Cardiac fibroblast (primary cell): ENCODE data around the gene HS3ST5.

Source experiments
- DNase-seq, 2 donors: peaks; one replicate each; pipeline versions ENCODE4 v3.0.0 to v3.0.0-alpha.2; 2010; ENCODE audit warnings: low read depth in 2 of 2
- H3K4me3 ChIP-seq, 2 donors: replicated peaks in 1 of 2; 1 replicate in 1 of 2; 2 replicates in 1 of 2; pipeline ENCODE4 v1.5.1; 2011; ENCODE audit warnings: low read depth in 2 of 2, low read length in 2 of 2, mild to moderate bottlenecking in 2 of 2, moderate library complexity in 1 of 2
- TF ChIP-seq, protein P1 (sequence below): IDR thresholded peaks from one replicate; pipeline ENCODE4 v1.5.1; 2011; ENCODE audit warnings: low read depth, mild to moderate bottlenecking, low read length, inconsistent platforms

Gene HS3ST5

GRCh38 chr6:114342086-114342825 is 567 bp downstream of the HS3ST5 start:
- TF ChIP-seq, protein P1, sequence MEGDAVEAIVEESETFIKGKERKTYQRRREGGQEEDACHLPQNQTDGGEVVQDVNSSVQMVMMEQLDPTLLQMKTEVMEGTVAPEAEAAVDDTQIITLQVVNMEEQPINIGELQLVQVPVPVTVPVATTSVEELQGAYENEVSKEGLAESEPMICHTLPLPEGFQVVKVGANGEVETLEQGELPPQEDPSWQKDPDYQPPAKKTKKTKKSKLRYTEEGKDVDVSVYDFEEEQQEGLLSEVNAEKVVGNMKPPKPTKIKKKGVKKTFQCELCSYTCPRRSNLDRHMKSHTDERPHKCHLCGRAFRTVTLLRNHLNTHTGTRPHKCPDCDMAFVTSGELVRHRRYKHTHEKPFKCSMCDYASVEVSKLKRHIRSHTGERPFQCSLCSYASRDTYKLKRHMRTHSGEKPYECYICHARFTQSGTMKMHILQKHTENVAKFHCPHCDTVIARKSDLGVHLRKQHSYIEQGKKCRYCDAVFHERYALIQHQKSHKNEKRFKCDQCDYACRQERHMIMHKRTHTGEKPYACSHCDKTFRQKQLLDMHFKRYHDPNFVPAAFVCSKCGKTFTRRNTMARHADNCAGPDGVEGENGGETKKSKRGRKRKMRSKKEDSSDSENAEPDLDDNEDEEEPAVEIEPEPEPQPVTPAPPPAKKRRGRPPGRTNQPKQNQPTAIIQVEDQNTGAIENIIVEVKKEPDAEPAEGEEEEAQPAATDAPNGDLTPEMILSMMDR, result no peak
- H3K4me3 ChIP-seq, result peak overlapping the region; percentile 33 to 46
- peak in 1 of 2 donors; percentile 9 for DNase-seq

GRCh38 chr6:114339706-114340105 is 3.1 kb downstream of the HS3ST5 start:
- DNase-seq, result peak in 1 of 2 donors; percentile 11
- no peak overlapping the region for H3K4me3 ChIP-seq
- TF ChIP-seq, protein P1, result no peak

GRCh38 chr6:114334237-114334636 is 8.6 kb downstream of the HS3ST5 start:
- no peak overlapping the region for H3K4me3 ChIP-seq
- TF ChIP-seq, protein P1, result no peak
- no peak for DNase-seq

DNA sequence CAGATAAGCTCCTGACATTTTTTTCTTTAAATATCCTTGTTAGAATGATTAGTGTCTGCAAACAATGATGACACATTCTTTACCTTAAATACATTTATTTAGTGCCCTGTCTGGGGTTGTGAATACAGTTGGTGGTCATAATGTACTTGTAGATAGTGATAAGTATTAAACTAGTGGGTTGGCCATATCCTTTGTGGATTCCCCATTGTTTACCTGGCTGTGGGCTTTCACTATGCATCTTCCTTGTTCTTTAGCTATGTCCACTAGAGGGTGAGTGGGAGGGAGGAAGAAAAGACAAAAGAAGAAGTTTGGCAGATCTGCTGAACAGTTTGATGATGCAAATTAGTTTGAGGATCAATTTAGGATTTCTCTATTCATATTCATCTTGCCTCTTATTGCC is 15.7 kb downstream of the HS3ST5 start:
- no peak overlapping the region for H3K4me3 ChIP-seq
- DNase-seq, result no peak
- TF ChIP-seq, protein P1, result no peak

GRCh38 chr6:114323784-114324183 is 19.0 kb downstream of the HS3ST5 start:
- H3K4me3 ChIP-seq, result no peak overlapping the region
- no peak for DNase-seq
- TF ChIP-seq, protein P1, result no peak

GRCh38 chr6:114319749-114320148 is 23.1 kb downstream of the HS3ST5 start:
- TF ChIP-seq, protein P1, result no peak
- H3K4me3 ChIP-seq, result no peak overlapping the region
- no peak for DNase-seq
